ENCODE data around the gene CKB.
A peak's percentile ranks its signal among the peaks of the same experiment; 100 is the strongest.

CKB gene

GRCh38 chr14:103549361-103550311 lies 27.0 kb upstream of the CKB start:
- DNase-seq: peak; percentile 76

- DNase-seq: no peak
These were observed 26.1 kb upstream of the CKB start for GRCh38 chr14:103548463-103549351.

- no peak for DNase-seq
These were observed 25.4 kb upstream of the CKB start for GRCh38 chr14:103547941-103548462.

- DNase-seq: no peak
These were observed 24.9 kb upstream of the CKB start for GRCh38 chr14:103547455-103547940.

- DNase-seq: peak; percentile 90
These were observed 24.2 kb upstream of the CKB start for GRCh38 chr14:103546652-103547454.

- DNase-seq: peak; percentile 41
These were observed 23.5 kb upstream of the CKB start for GRCh38 chr14:103545915-103546651.

- DNase-seq: no peak
These were observed 22.7 kb upstream of the CKB start for GRCh38 chr14:103545219-103545914.

- peak; percentile 93 for DNase-seq
These were observed 22.0 kb upstream of the CKB start for GRCh38 chr14:103544388-103545218.

- DNase-seq: peak; percentile 78
These were observed 21.2 kb upstream of the CKB start for GRCh38 chr14:103543721-103544387.

GRCh38 chr14:103543140-103543539 lies 20.5 kb upstream of the CKB start:
- DNase-seq: no peak

- DNase-seq: peak; percentile 95
These were observed 20.0 kb upstream of the CKB start for GRCh38 chr14:103542605-103543088.

GRCh38 chr14:103541709-103542604 lies 19.3 kb upstream of the CKB start:
- DNase-seq: peak; percentile 71

- peak; percentile 52 for DNase-seq
These were observed 18.4 kb upstream of the CKB start for GRCh38 chr14:103540821-103541708.

GRCh38 chr14:103539056-103539825 lies 16.6 kb upstream of the CKB start:
- DNase-seq: peak; percentile 48

- peak; percentile 84 for DNase-seq
These were observed 15.8 kb upstream of the CKB start for GRCh38 chr14:103538291-103539055.

Measured in eye (tissue), 1 donor.